Kidney (tissue), 14 donors: ENCODE results near the gene DLAT. TPM values are rescaled to one million over a fixed set of nuclear protein-coding genes. Genes with fewer than 3 reads are reported as not detected.

ENCODE experiments used
- DNase-seq, 5 donors: peaks; one replicate each; pipeline ENCODE4 v3.0.0-alpha.2; 2013 to 2020
- FAIRE-seq: peaks from 2 replicates; lab custom pipeline; 2012; peaks lifted over from hg19 to GRCh38; lab: Jason Lieb, UNC
- H3K27ac ChIP-seq, 2 donors: one replicate each; pipeline ENCODE4 v1.7.0; 2013; ENCODE audit warnings: low read depth in 2 of 2, low read length in 2 of 2, inconsistent platforms in 1 of 2
- H3K27me3 ChIP-seq: one replicate; pipeline ENCODE4 v1.7.1; 2013; ENCODE audit warnings: low read length, inconsistent platforms; ENCODE audit not compliant: control insufficient read depth, insufficient read depth
- H3K36me3 ChIP-seq, 3 donors: one replicate each; pipeline versions ENCODE4 v1.7.0 to v1.7.1; 2013; ENCODE audit warnings: low read length in 3 of 3, control low read depth in 1 of 3, inconsistent platforms in 1 of 3; ENCODE audit not compliant: insufficient read depth in 3 of 3, control insufficient read depth in 2 of 3
- H3K4me1 ChIP-seq, 3 donors: one replicate each; pipeline versions ENCODE4 v1.7.0 to v1.7.1; 2013; ENCODE audit warnings: low read length in 3 of 3, inconsistent platforms in 1 of 3, low read depth in 1 of 3; ENCODE audit not compliant: control insufficient read depth in 2 of 3, insufficient read depth in 2 of 3
- H3K4me3 ChIP-seq, 3 donors: one replicate each; pipeline versions ENCODE4 v1.7.0 to v1.8.1; 2013; ENCODE audit warnings: low read length in 3 of 3, control low read depth in 1 of 3, inconsistent platforms in 1 of 3
- H3K9ac ChIP-seq, 3 donors: one replicate each; pipeline versions ENCODE4 v1.7.0 to v1.7.1; 2013; ENCODE audit warnings: low read length in 3 of 3, control low read depth in 1 of 3, inconsistent platforms in 1 of 3
- H3K9me3 ChIP-seq, 3 donors: one replicate each; pipeline versions ENCODE4 v1.7.0 to v1.7.1; 2013; ENCODE audit warnings: low read length in 3 of 3, control low read depth in 1 of 3, inconsistent platforms in 1 of 3; ENCODE audit not compliant: control insufficient read depth in 2 of 3, insufficient read depth in 1 of 3
- CTCF ChIP-seq: IDR thresholded peaks from 3 replicates; pipeline ENCODE4 v1.5.1; 2012; ENCODE audit warnings: mild to moderate bottlenecking, moderate library complexity, borderline replicate concordance; ENCODE audit not compliant: insufficient read depth; ENCODE audit errors: extremely low read depth
- intact Hi-C: fragments of 100-400 bp; cut with DNase I; formaldehyde crosslinking; loops from one replicate; pipeline ENCODE4 v1.11.1; 2022
- polyA plus RNA-seq: library from polyadenylated mRNA; stranded (reverse); fragments of 350-450 nt; fragmentation: Illumina TruSeq; extraction: RNeasy Lipid Tissue Mini Kit (QIAGEN cat#74804); gene quantifications from one replicate; pipeline ENCODE4 v1.2.3, GENCODE V29; 2014; ENCODE audit warnings: low read depth, low replicate concordance; ENCODE audit not compliant: insufficient read depth
- total RNA-seq: library from RNA; stranded (reverse); fragmentation: NEBNext Ultra II Directional; extraction: Animal tissue kit (Norgen Biotek cat#: 25700); gene quantifications from one replicate; pipeline ENCODE4 v1.2.1, GENCODE V29; 2021
- donor health status: control.
- donor health status: control.
- donor health status: control.
- donor health status: control.
- donor health status: control.
- donor health status: DM: yes; HTN: yes; CAD: no.
- donor health status: Normal renal cell carcinoma (clear cell type).

DLAT gene
- total and polyA plus RNA-seq, 2 donors from 2014 or later = 27.5 to 33.1 TPM

GRCh38 chr11:112051768-112052167, 26.6 kb downstream of the DLAT start:
- no peaks in the 10 kb centered on the region for H3K4me1 ChIP-seq
- no peak overlapping the region for H3K4me3 ChIP-seq
- peaks cover 4 to 29% (median 12%) of the 10 kb centered on the region in 3 donors for H3K36me3 ChIP-seq
- no peak overlapping the region for H3K9ac ChIP-seq
- no peak for FAIRE-seq
- intact Hi-C loops = no loop called here
- H3K27ac ChIP-seq = no peak overlapping the region
- H3K27me3 ChIP-seq = no peaks in the 10 kb centered on the region
- H3K9me3 ChIP-seq = no peaks in the 10 kb centered on the region
- TF ChIP-seq CTCF = no peak
- DNase-seq = no peak

DNA sequence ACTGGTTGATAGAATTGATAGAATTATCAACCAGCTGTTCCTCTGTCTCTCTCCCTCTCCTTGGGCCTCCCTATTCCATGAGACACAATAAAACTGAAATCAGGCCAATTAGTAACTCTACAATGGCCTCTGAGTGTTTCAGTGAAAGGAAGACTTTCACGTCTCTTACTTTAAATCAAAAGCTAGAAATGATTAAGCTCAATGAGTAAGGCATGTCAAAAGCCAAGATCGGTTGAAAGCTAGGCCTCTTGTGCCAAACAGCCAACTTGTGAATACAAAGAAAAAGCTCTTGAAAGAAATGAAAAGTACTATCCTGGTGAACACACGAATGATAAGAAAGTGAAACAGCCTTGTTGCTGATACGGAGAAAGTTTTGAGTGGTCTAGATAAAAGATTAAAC, 32.0 kb downstream of the DLAT start:
- H3K9me3 ChIP-seq = no peaks in the 10 kb centered on the region
- peaks cover 4 to 34% (median 5%) of the 10 kb centered on the region in 3 donors for H3K36me3 ChIP-seq
- TF ChIP-seq CTCF = no peak
- no peak for FAIRE-seq
- H3K4me3 ChIP-seq = no peak overlapping the region
- H3K4me1 ChIP-seq = no peaks in the 10 kb centered on the region
- no peak for DNase-seq
- intact Hi-C loops = no loop called here
- H3K27me3 ChIP-seq = no peaks in the 10 kb centered on the region
- H3K9ac ChIP-seq = no peak overlapping the region
- no peak overlapping the region for H3K27ac ChIP-seq

GRCh38 chr11:112058103-112058502, 32.9 kb downstream of the DLAT start:
- Histone ChIP-seq H3K27ac (no peak overlapping the region), H3K36me3 (peaks cover 2 to 36% (median 3%) of the 10 kb centered on the region in 3 donors), H3K9ac (no peak overlapping the region), H3K9me3 (no peaks in the 10 kb centered on the region), H3K4me3 (no peak overlapping the region), H3K27me3 (no peaks in the 10 kb centered on the region), H3K4me1 (no peaks in the 10 kb centered on the region)
- intact Hi-C loops = no loop called here
- FAIRE-seq = no peak
- DNase-seq = no peak
- TF ChIP-seq CTCF = no peak

GRCh38 chr11:112062923-112063322, 37.7 kb downstream of the DLAT start:
- no peaks in the 10 kb centered on the region for H3K27me3 ChIP-seq
- no peak overlapping the region for H3K9ac ChIP-seq
- TF ChIP-seq CTCF = no peak
- no peak overlapping the region for H3K27ac ChIP-seq
- intact Hi-C loops = no loop called here
- no peaks in the 10 kb centered on the region for H3K4me1 ChIP-seq
- DNase-seq (no peak), FAIRE-seq (no peak)
- no peaks in the 10 kb centered on the region for H3K9me3 ChIP-seq
- H3K36me3 ChIP-seq = peaks cover 0 to 27% (median 4%) of the 10 kb centered on the region in 3 donors
- no peak overlapping the region for H3K4me3 ChIP-seq
